B cell (primary cell): Measurements from ENCODE around the gene OR51I1. TPM values are rescaled to one million over a fixed set of nuclear protein-coding genes. Genes with fewer than 3 reads are reported as not detected.

Source experiments
- ATAC-seq: fragments of 200-7000 bp; cut with Tn5 transposase; one replicate; pipeline ENCODE4 v1.10.0; 2021; ENCODE audit warnings: low read depth, mild to moderate bottlenecking, moderate number of reproducible peaks, moderate library complexity
- CTCF ChIA-PET: fragments of 350-600 bp; sonication (Branson Sonifier 250); formaldehyde crosslinking; loops from one replicate; lab custom pipeline; 2021; ENCODE audit warnings: antibody characterized with exemption, inconsistent platforms; lab: Charles Lee
- POLR2A ChIA-PET: fragments of 350-600 bp; sonication (Branson Sonifier 250); formaldehyde crosslinking; loops from one replicate; lab custom pipeline; 2021; ENCODE audit warnings: antibody characterized with exemption; lab: Charles Lee
- DNase-seq: peaks from one replicate; pipeline ENCODE4 v3.0.0; 2013
- H2AFZ ChIP-seq: 2 replicates; pipeline ENCODE4 v1.6.1; 2012; ENCODE audit warnings: mild to moderate bottlenecking, low read depth, low read length; ENCODE audit not compliant: insufficient read depth, poor library complexity, severe bottlenecking
- H3K27ac ChIP-seq, 2 donors: 1 replicate in 1 of 2; 2 replicates in 1 of 2; pipeline ENCODE4 v1.5.1; 2012 to 2013; ENCODE audit warnings: low read length in 2 of 2, mild to moderate bottlenecking in 2 of 2, moderate library complexity in 1 of 2
- H3K27me3 ChIP-seq, 4 experiments: fragments of 200-600 bp in 1 of 4; sonication (generic) in 1 of 4; replicated peaks in 1 of 4; 1 replicate in 2 of 4; 2 replicates in 2 of 4; pipeline versions ENCODE4 v1.6.1 to v1.7.0; 2013 to 2016; ENCODE audit warnings: low read length in 3 of 4, mild to moderate bottlenecking in 2 of 4, mixed read lengths in 1 of 4, moderate library complexity in 1 of 4; ENCODE audit not compliant: insufficient read depth in 4 of 4, control insufficient read depth in 3 of 4; ENCODE audit errors: control extremely low read depth in 1 of 4
- H3K36me3 ChIP-seq, 2 experiments: replicated peaks in 1 of 2; 1 replicate in 1 of 2; 2 replicates in 1 of 2; pipeline versions ENCODE4 v1.6.1 to v1.7.1; 2013; ENCODE audit warnings: low read length in 1 of 2; ENCODE audit not compliant: insufficient read depth in 2 of 2, control insufficient read depth in 1 of 2; ENCODE audit errors: control extremely low read depth in 1 of 2, extremely low read depth in 1 of 2
- H3K4me1 ChIP-seq, 2 donors: fragments of 200-600 bp in 1 of 2; sonication (generic) in 1 of 2; 1 replicate in 1 of 2; 2 replicates in 1 of 2; pipeline versions ENCODE4 v1.5.1 to v1.6.1; 2013 to 2017; ENCODE audit warnings: low read length in 2 of 2; ENCODE audit not compliant: control insufficient read depth in 2 of 2, insufficient read depth in 2 of 2
- H3K4me2 ChIP-seq: replicated peaks from 2 replicates; pipeline ENCODE3; 2012; ENCODE audit warnings: mild to moderate bottlenecking, low read depth, low read length; ENCODE audit not compliant: poor library complexity, severe bottlenecking
- H3K4me3 ChIP-seq, 5 experiments: fragments of 200-600 bp in 1 of 5; sonication (generic) in 1 of 5; 1 replicate in 3 of 5; 2 replicates in 2 of 5; pipeline versions ENCODE4 v1.5.1 to v1.7.0; 2011 to 2016; ENCODE audit warnings: low read length in 4 of 5, mild to moderate bottlenecking in 4 of 5, low read depth in 2 of 5, control low read depth in 1 of 5, moderate library complexity in 1 of 5; ENCODE audit not compliant: insufficient read depth in 1 of 5; ENCODE audit errors: control extremely low read depth in 1 of 5, extremely low read depth in 1 of 5
- H3K79me2 ChIP-seq: fragments of 200-600 bp; sonication (generic); one replicate; pipeline ENCODE4 v1.6.0; 2016; ENCODE audit warnings: low read length; ENCODE audit not compliant: control insufficient read depth, insufficient read depth
- H3K9ac ChIP-seq: fragments of 200-600 bp; sonication (generic); 2 replicates; pipeline ENCODE4 v1.6.1; 2017; ENCODE audit warnings: mild to moderate bottlenecking, low read length, moderate library complexity
- H3K9me3 ChIP-seq, 3 donors: one replicate each; pipeline versions ENCODE4 v1.6.1 to v1.7.1; 2013; ENCODE audit warnings: low read length in 2 of 3; ENCODE audit not compliant: control insufficient read depth in 2 of 3, insufficient read depth in 1 of 3; ENCODE audit errors: control extremely low read depth in 1 of 3
- H4K20me1 ChIP-seq: 2 replicates; pipeline ENCODE4 v1.6.0; 2012; ENCODE audit warnings: mild to moderate bottlenecking, low read length; ENCODE audit not compliant: insufficient read depth, control insufficient read depth, poor library complexity, severe bottlenecking
- H3K27ac Mint-ChIP-seq: one replicate; pipeline ENCODE4 v1.8.0; 2021; ENCODE audit warnings: mixed read lengths
- H3K27me3 Mint-ChIP-seq: one replicate; pipeline ENCODE4 v1.8.0; 2021; ENCODE audit warnings: mixed read lengths
- H3K4me1 Mint-ChIP-seq: one replicate; pipeline ENCODE4 v1.8.0; 2021; ENCODE audit warnings: mixed read lengths
- H3K4me3 Mint-ChIP-seq: one replicate; pipeline ENCODE4 v1.8.0; 2021; ENCODE audit warnings: mixed read lengths
- H3K9me3 Mint-ChIP-seq: one replicate; pipeline ENCODE4 v1.8.0; 2022; ENCODE audit warnings: mixed read lengths; ENCODE audit not compliant: insufficient read depth
- EZH2 ChIP-seq: IDR thresholded peaks from 2 replicates; pipeline ENCODE4 v1.6.1; 2012; ENCODE audit warnings: borderline replicate concordance, low read depth, mild to moderate bottlenecking, moderate library complexity, low read length; ENCODE audit not compliant: insufficient read depth, poor library complexity, severe bottlenecking
- WGBS: methylation state at CpG from one replicate; pipeline ENCODE4 v1.1.5; 2013; ENCODE audit warnings: missing lambda C conversion rate; ENCODE audit not compliant: insufficient coverage; 5-methylcytosine and 5-hydroxymethylcytosine counted together
- intact Hi-C: fragments of 100-400 bp; cut with micrococcal nuclease; formaldehyde crosslinking; loops from one replicate; pipeline ENCODE4 v1.10.0; 2022
- polyA plus RNA-seq: library from polyadenylated mRNA; depleted of rRNA; stranded (reverse); fragments of >200 nt; gene quantifications from 2 replicates; pipeline ENCODE4 v1.2.3, GENCODE V29; 2012
- total RNA-seq, 2 donors: library from RNA; stranded (reverse); fragments of 120-200 nt in 1 of 2; gene quantifications; 1 replicate in 1 of 2; 2 replicates in 1 of 2; pipeline versions ENCODE4 v1.2.3 to v1.2.4, GENCODE V29; 2013 to 2022
- TF ChIP-seq, protein P1 (sequence below): fragments of 200-600 bp; IDR thresholded peaks from one replicate; pipeline ENCODE4 v1.8.0; 2022; ENCODE audit warnings: antibody characterized with exemption, mild to moderate bottlenecking

OR51I1 gene
- total and polyA plus RNA-seq, 2 donors (not counting 1 experiment from before 2014, with no cell fraction given) = 0.31 TPM; not detected in 1

DNA sequence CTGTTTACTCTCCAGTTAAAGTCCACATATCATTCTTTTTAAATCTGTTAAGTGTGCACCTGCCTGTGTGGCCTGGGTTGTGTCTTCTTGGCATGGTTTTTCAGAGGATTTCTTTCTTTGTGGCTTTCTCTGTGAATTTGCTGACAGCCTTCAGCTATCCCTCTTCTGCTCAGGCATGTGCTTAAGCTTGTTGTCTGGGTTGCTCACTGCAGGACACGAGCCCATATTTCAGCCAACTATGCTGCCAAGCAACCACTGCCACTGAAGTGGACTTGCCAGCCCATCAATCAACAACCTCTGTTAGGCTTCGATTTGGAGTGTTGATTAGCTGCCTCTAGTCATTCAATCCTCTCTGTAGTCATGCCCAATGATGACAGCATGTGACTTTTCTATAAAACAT, 26.2 kb upstream of the OR51I1 start:
- POLR2A ChIA-PET = no interaction called here
- CTCF ChIA-PET = interaction anchor here (2.5 kb wide), 1 partner anchor 9 kb away, joined by 8 read pairs; no protein-coding TSS in a partner anchor
- Histone ChIP-seq H3K4me2 (no peak overlapping the region), H3K27ac (no peak overlapping the region), H2AFZ (no peak overlapping the region), H3K4me1 (no peaks in the 10 kb centered on the region), H3K79me2 (no peaks in the 10 kb centered on the region), H3K27me3 (peaks cover 0 to 2% (median 0%) of the 10 kb centered on the region in 4 experiments), H3K9ac (no peak overlapping the region), H4K20me1 (no peaks in the 10 kb centered on the region), H3K9me3 (no peaks in the 10 kb centered on the region), H3K4me3 (no peak overlapping the region), H3K36me3 (no peaks in the 10 kb centered on the region)
- ATAC-seq = no peak
- TF ChIP-seq, protein P1, sequence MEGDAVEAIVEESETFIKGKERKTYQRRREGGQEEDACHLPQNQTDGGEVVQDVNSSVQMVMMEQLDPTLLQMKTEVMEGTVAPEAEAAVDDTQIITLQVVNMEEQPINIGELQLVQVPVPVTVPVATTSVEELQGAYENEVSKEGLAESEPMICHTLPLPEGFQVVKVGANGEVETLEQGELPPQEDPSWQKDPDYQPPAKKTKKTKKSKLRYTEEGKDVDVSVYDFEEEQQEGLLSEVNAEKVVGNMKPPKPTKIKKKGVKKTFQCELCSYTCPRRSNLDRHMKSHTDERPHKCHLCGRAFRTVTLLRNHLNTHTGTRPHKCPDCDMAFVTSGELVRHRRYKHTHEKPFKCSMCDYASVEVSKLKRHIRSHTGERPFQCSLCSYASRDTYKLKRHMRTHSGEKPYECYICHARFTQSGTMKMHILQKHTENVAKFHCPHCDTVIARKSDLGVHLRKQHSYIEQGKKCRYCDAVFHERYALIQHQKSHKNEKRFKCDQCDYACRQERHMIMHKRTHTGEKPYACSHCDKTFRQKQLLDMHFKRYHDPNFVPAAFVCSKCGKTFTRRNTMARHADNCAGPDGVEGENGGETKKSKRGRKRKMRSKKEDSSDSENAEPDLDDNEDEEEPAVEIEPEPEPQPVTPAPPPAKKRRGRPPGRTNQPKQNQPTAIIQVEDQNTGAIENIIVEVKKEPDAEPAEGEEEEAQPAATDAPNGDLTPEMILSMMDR = no peak
- TF ChIP-seq EZH2 = no peak
- H3K9me3 Mint-ChIP-seq = no peaks in the 10 kb centered on the region
- peaks cover 15% of the 10 kb centered on the region for H3K27me3 Mint-ChIP-seq
- H3K4me3 Mint-ChIP-seq = no peak overlapping the region
- WGBS = 71% methylated on average over 1 of the region's 2 CpGs
- no peaks in the 10 kb centered on the region for H3K4me1 Mint-ChIP-seq
- no peak for DNase-seq
- H3K27ac Mint-ChIP-seq = no peak overlapping the region
- intact Hi-C loops = no loop called here

DNA sequence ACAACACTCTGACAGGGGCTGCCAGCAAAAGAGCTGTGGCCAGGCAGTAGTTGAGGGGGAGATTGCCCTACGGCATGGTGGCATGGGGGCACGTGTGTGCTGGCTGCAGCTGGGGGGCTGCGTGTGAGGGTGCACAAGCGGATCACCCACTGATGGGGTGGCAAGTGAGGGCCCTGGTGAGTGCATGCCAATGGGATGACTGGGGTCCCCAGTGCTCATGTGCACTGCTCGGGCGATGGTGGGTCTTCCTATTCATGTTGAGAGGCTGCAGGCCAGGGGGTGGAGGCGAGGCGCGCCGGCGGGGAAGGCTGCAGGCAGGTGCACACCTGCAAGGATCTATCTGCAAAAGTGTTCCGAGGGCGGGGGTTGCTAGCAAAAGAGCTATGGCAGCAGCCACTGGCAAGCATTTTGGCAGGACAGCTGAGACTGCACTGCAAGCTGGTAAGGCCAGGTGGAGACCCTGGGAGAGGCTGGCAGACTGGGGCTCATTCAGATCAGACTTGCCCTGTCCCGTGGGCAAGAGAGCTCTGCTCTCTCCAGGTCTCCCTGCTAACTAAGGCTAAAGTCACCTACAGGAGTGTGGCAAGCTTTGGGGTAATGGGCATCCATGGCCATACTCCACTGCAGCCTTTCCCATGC, 19.8 kb upstream of the OR51I1 start:
- no peak overlapping the region for H3K27ac ChIP-seq
- H3K4me1 ChIP-seq = no peaks in the 10 kb centered on the region
- no peak for ATAC-seq
- no peaks in the 10 kb centered on the region for H3K79me2 ChIP-seq
- Mint-ChIP-seq H3K9me3 (no peaks in the 10 kb centered on the region), H3K4me3 (no peak overlapping the region), H3K27me3 (peaks cover 5% of the 10 kb centered on the region), H3K27ac (no peak overlapping the region), H3K4me1 (no peaks in the 10 kb centered on the region)
- no peaks in the 10 kb centered on the region for H3K27me3 ChIP-seq
- CTCF ChIA-PET = no interaction called here
- no peaks in the 10 kb centered on the region for H4K20me1 ChIP-seq
- H3K9ac ChIP-seq = no peak overlapping the region
- intact Hi-C loops = no loop called here
- H2AFZ ChIP-seq = no peak overlapping the region
- H3K4me3 ChIP-seq = no peak overlapping the region
- peaks cover 0 to 8% (median 1%) of the 10 kb centered on the region in 3 donors for H3K9me3 ChIP-seq
- 91% methylated on average over 14 of the region's 14 CpGs for WGBS
- TF ChIP-seq, protein P1 = no peak
- no peak for TF ChIP-seq EZH2
- no peak for DNase-seq
- H3K4me2 ChIP-seq = no peak overlapping the region
- H3K36me3 ChIP-seq = no peaks in the 10 kb centered on the region
- POLR2A ChIA-PET = no interaction called here
